HEK293 (cell line): ENCODE measurements around the gene VEGFA.
"Not testable (repeated sequence)": the region's sequence is repeated elsewhere in the genome, so short reads cannot be mapped to it uniquely, and the experiment has no call there.

Experiments used
- CTCF ChIA-PET: fragments of 350-600 bp; formaldehyde crosslinking; extraction: SDS; loops from one replicate; lab custom pipeline; 2021; ENCODE audit warnings: antibody characterized with exemption; lab: Yijun Ruan, JAX
- POLR2A ChIA-PET: fragments of 300-600 bp; formaldehyde crosslinking; extraction: SDS; loops from one replicate; lab custom pipeline; 2020; ENCODE audit warnings: antibody characterized with exemption, inconsistent platforms; lab: Yijun Ruan, JAX
- H3K27ac ChIP-seq: fragments of 200-500 bp; sonication (Bioruptor generic); 2 replicates; pipeline ENCODE4 v1.5.1; 2014; ENCODE audit warnings: low read depth, low read length, control low read depth, inconsistent platforms; ENCODE audit errors: extremely low read depth
- H3K36me3 ChIP-seq, 2 experiments: fragments of 200-500 bp in 1 of 2; sonication (Bioruptor generic) in 1 of 2; 1 replicate in 1 of 2; 2 replicates in 1 of 2; pipeline ENCODE4 v1.5.1; 2014 to 2017; ENCODE audit warnings: inconsistent platforms in 2 of 2, low read length in 2 of 2; ENCODE audit not compliant: control insufficient read depth in 2 of 2, insufficient read depth in 1 of 2
- H3K4me1 ChIP-seq: fragments of 200-500 bp; sonication (Bioruptor generic); 2 replicates; pipeline ENCODE4 v1.5.1; 2014; ENCODE audit warnings: mild to moderate bottlenecking, low read length, inconsistent platforms; ENCODE audit not compliant: control insufficient read depth, insufficient read depth
- H3K4me3 ChIP-seq: 2 replicates; pipeline ENCODE4 v1.5.1; 2011; ENCODE audit warnings: low read depth, mild to moderate bottlenecking, control low read depth, low read length, moderate library complexity
- H3K9me3 ChIP-seq: fragments of 200-500 bp; sonication (Bioruptor generic); 2 replicates; pipeline ENCODE4 v1.5.1; 2014; ENCODE audit warnings: low read depth, low read length, inconsistent platforms; ENCODE audit not compliant: control insufficient read depth, insufficient read depth
- INSM2 ChIP-seq: fragments of 450-650 bp; formaldehyde crosslinking; IDR thresholded peaks from 2 replicates; pipeline ENCODE4 v1.5.1; 2016; ENCODE audit warnings: missing biosample characterization, missing genetic modification characterization
- KLF9 ChIP-seq: fragments of 450-650 bp; formaldehyde crosslinking; IDR thresholded peaks from 2 replicates; pipeline ENCODE4 v1.5.1; 2016; ENCODE audit warnings: missing biosample characterization, missing genetic modification characterization, low read depth
- OVOL3 ChIP-seq: fragments of 450-650 bp; formaldehyde crosslinking; IDR thresholded peaks from 2 replicates; pipeline ENCODE4 v1.5.1; 2016; ENCODE audit warnings: missing biosample characterization, missing genetic modification characterization
- SP7 ChIP-seq: fragments of 450-650 bp; formaldehyde crosslinking; IDR thresholded peaks from 2 replicates; pipeline ENCODE4 v1.5.1; 2016; ENCODE audit warnings: missing biosample characterization, missing genetic modification characterization
- ZNF10 ChIP-seq: fragments of 450-650 bp; formaldehyde crosslinking; IDR thresholded peaks from 2 replicates; pipeline ENCODE4 v1.5.1; 2017; ENCODE audit warnings: missing biosample characterization, missing genetic modification characterization
- ZNF146 ChIP-seq: fragments of 450-650 bp; formaldehyde crosslinking; IDR thresholded peaks from 2 replicates; pipeline ENCODE4 v1.5.1; 2016; ENCODE audit warnings: missing biosample characterization, missing genetic modification characterization
- ZNF19 ChIP-seq: fragments of 450-650 bp; formaldehyde crosslinking; IDR thresholded peaks from 2 replicates; pipeline ENCODE4; 2016; ENCODE audit warnings: missing biosample characterization, missing genetic modification characterization, low read depth
- ZNF248 ChIP-seq: fragments of 450-650 bp; formaldehyde crosslinking; IDR thresholded peaks from 2 replicates; pipeline ENCODE4 v1.5.1; 2017; ENCODE audit warnings: missing biosample characterization, missing genetic modification characterization
- ZNF292 ChIP-seq: fragments of 450-650 bp; formaldehyde crosslinking; IDR thresholded peaks from 2 replicates; pipeline ENCODE4 v1.5.1; 2016; ENCODE audit warnings: low read depth, missing biosample characterization, missing genetic modification characterization, borderline replicate concordance
- ZNF324 ChIP-seq: fragments of 450-650 bp; formaldehyde crosslinking; IDR thresholded peaks from 2 replicates; pipeline ENCODE4 v1.5.1; 2016; ENCODE audit warnings: missing biosample characterization, missing genetic modification characterization
- ZNF350 ChIP-seq: fragments of 450-650 bp; formaldehyde crosslinking; IDR thresholded peaks from 2 replicates; pipeline ENCODE4 v1.5.0; 2017; ENCODE audit warnings: missing biosample characterization, mild to moderate bottlenecking, missing genetic modification characterization
- ZNF394 ChIP-seq: fragments of 450-650 bp; formaldehyde crosslinking; IDR thresholded peaks from 2 replicates; pipeline ENCODE4 v1.5.1; 2016; ENCODE audit warnings: missing biosample characterization, missing genetic modification characterization, mild to moderate bottlenecking, moderate library complexity, borderline replicate concordance
- ZNF501 ChIP-seq: fragments of 450-650 bp; formaldehyde crosslinking; IDR thresholded peaks from 2 replicates; pipeline ENCODE4 v1.5.1; 2016; ENCODE audit warnings: missing biosample characterization, missing genetic modification characterization
- ZNF510 ChIP-seq: fragments of 450-650 bp; formaldehyde crosslinking; IDR thresholded peaks from 2 replicates; pipeline ENCODE4 v1.5.1; 2018; ENCODE audit warnings: mild to moderate bottlenecking, missing genetic modification characterization, missing biosample characterization; ENCODE audit not compliant: insufficient replicate concordance
- ZNF548 ChIP-seq: fragments of 450-650 bp; formaldehyde crosslinking; IDR thresholded peaks from 2 replicates; pipeline ENCODE4 v1.5.1; 2016; ENCODE audit warnings: missing biosample characterization, missing genetic modification characterization
- ZNF585B ChIP-seq: fragments of 450-650 bp; formaldehyde crosslinking; IDR thresholded peaks from 2 replicates; pipeline ENCODE4 v1.5.1; 2016; ENCODE audit warnings: missing biosample characterization, missing genetic modification characterization
- ZNF768 ChIP-seq: fragments of 450-650 bp; formaldehyde crosslinking; IDR thresholded peaks from 2 replicates; pipeline ENCODE4 v1.5.1; 2018; ENCODE audit warnings: missing biosample characterization, mild to moderate bottlenecking, missing genetic modification characterization
- ZNF843 ChIP-seq: fragments of 450-650 bp; formaldehyde crosslinking; IDR thresholded peaks from 2 replicates; pipeline ENCODE4 v1.5.1; 2016; ENCODE audit warnings: missing biosample characterization, missing genetic modification characterization
- TF ChIP-seq, protein P1 (sequence below): fragments of 450-650 bp; formaldehyde crosslinking; IDR thresholded peaks from 2 replicates; pipeline ENCODE4 v1.5.1; 2016; ENCODE audit warnings: missing biosample characterization, missing genetic modification characterization
- TF ChIP-seq, protein P2 (sequence below): fragments of 450-650 bp; formaldehyde crosslinking; IDR thresholded peaks from 2 replicates; pipeline ENCODE4 v1.5.1; 2016; ENCODE audit warnings: missing biosample characterization, missing genetic modification characterization
- TF ChIP-seq, protein P3 (sequence below): fragments of 450-650 bp; formaldehyde crosslinking; conservative IDR thresholded peaks from 2 replicates; pipeline ENCODE4 v1.5.1; 2016; ENCODE audit warnings: low read depth, missing biosample characterization, missing genetic modification characterization

The VEGFA gene

DNA sequence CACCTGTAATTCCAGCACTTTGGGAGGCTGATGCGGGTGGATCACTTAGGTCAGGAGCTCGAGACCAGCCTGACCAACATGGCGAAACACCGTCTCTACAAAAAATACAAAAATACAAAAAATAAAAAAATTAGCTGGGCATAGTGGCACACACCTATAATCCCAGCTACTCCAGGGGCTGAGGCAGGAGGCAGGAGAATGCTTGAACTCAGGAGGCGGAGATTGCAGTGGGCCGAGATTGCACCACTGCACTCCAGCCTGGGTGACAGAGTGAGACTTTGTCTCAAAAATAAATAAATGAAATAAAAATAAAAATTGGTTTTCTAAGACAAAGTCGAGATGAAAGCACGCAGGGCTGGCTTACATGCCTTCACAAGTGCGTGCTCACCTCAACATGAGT is 49.0 kb downstream of the VEGFA start:
- H3K36me3 ChIP-seq, H3K4me1 ChIP-seq, H3K27ac ChIP-seq, H3K4me3 ChIP-seq, H3K9me3 ChIP-seq: not testable (repeated sequence)
- POLR2A ChIA-PET: interaction anchor here (1.1 kb wide), 1 partner anchor 49 kb away, joined by 3 read pairs; the partner anchor contains the start of gene VEGFA
- peak; percentile 53; the same call in 1 of the 2 replicates for TF ChIP-seq ZNF394 (tag by site-specific recombination)
- CTCF ChIA-PET: interaction anchor here (0.6 to 1.6 kb wide), 5 partner anchors 44 to 260 kb away, joined by 3 to 4 read pairs (median 4); no protein-coding TSS in a partner anchor

- CTCF ChIA-PET: interaction anchor here (0.6 to 1.6 kb wide), 5 partner anchors 12 to 152 kb away, joined by 3 to 4 read pairs (median 3); no protein-coding TSS in a partner anchor
- H3K4me3 ChIP-seq: no peak overlapping the region
- H3K9me3 ChIP-seq: no peaks in the 10 kb centered on the region
- no peaks in the 10 kb centered on the region for H3K36me3 ChIP-seq
- TF ChIP-seq ZNF324 (tag by site-specific recombination) (no peak), ZNF585B (tag by site-specific recombination) (no peak), ZNF19 (tag by site-specific recombination) (no peak), ZNF768 (tag by site-specific recombination) (no peak), ZNF248 (tag by site-specific recombination) (no peak), ZNF146 (no peak), KLF9 (tag by site-specific recombination) (no peak), ZNF292 (tag by site-specific recombination) (no peak), INSM2 (tag by site-specific recombination) (no peak), ZNF10 (tag by site-specific recombination) (no peak)
- TF ChIP-seq, protein P1, sequence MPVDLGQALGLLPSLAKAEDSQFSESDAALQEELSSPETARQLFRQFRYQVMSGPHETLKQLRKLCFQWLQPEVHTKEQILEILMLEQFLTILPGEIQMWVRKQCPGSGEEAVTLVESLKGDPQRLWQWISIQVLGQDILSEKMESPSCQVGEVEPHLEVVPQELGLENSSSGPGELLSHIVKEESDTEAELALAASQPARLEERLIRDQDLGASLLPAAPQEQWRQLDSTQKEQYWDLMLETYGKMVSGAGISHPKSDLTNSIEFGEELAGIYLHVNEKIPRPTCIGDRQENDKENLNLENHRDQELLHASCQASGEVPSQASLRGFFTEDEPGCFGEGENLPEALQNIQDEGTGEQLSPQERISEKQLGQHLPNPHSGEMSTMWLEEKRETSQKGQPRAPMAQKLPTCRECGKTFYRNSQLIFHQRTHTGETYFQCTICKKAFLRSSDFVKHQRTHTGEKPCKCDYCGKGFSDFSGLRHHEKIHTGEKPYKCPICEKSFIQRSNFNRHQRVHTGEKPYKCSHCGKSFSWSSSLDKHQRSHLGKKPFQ (tag by site-specific recombination): no peak
- POLR2A ChIA-PET: interaction anchor here (1.2 kb wide), 1 partner anchor 12 kb away, joined by 3 read pairs; no protein-coding TSS in a partner anchor
- H3K4me1 ChIP-seq: peaks cover 7% of the 10 kb centered on the region; the same call in 1 of the 2 replicates
- H3K27ac ChIP-seq: no peak overlapping the region
Measured at GRCh38 chr6:43819958-43820357, 49.9 kb downstream of the VEGFA start.

DNA sequence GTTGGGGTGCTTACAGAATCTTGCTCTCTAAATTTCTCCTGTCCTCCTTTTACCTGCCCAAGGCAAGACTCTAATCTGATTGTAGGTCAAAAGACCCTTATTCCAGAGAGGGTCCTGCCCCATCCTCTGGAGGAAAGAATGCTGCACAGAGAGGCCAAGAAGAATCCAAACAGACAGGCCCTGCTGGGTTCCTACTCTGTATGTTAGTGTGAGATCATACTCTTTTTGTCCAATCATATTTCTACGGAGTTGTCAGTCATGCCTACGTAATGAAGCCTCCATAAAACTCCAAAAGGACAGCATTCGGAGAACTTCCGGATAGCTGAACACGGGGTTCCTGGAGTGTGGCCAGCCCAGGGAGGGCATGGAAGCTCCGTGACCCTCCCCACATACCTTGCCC is 50.5 kb downstream of the VEGFA start:
- H3K9me3 ChIP-seq: no peaks in the 10 kb centered on the region
- no peak overlapping the region for H3K27ac ChIP-seq
- no peaks in the 10 kb centered on the region for H3K36me3 ChIP-seq
- POLR2A ChIA-PET: interaction anchor here (1.2 kb wide), 1 partner anchor 13 kb away, joined by 3 read pairs; no protein-coding TSS in a partner anchor
- H3K4me3 ChIP-seq: no peak overlapping the region
- H3K4me1 ChIP-seq: peaks cover 7% of the 10 kb centered on the region; the same call in 1 of the 2 replicates
- CTCF ChIA-PET: interaction anchor here (0.6 to 1.6 kb wide), 3 partner anchors 21 to 153 kb away, joined by 3 to 4 read pairs (median 4); no protein-coding TSS in a partner anchor
- TF ChIP-seq ZNF843 (tag by site-specific recombination) (no peak), ZNF501 (tag by site-specific recombination) (no peak), ZNF548 (tag by site-specific recombination) (no peak), OVOL3 (tag by site-specific recombination) (no peak), ZNF350 (no peak), ZNF394 (tag by site-specific recombination) (no peak), ZNF510 (tag by site-specific recombination) (no peak), SP7 (tag by site-specific recombination) (no peak)
- TF ChIP-seq, protein P2, sequence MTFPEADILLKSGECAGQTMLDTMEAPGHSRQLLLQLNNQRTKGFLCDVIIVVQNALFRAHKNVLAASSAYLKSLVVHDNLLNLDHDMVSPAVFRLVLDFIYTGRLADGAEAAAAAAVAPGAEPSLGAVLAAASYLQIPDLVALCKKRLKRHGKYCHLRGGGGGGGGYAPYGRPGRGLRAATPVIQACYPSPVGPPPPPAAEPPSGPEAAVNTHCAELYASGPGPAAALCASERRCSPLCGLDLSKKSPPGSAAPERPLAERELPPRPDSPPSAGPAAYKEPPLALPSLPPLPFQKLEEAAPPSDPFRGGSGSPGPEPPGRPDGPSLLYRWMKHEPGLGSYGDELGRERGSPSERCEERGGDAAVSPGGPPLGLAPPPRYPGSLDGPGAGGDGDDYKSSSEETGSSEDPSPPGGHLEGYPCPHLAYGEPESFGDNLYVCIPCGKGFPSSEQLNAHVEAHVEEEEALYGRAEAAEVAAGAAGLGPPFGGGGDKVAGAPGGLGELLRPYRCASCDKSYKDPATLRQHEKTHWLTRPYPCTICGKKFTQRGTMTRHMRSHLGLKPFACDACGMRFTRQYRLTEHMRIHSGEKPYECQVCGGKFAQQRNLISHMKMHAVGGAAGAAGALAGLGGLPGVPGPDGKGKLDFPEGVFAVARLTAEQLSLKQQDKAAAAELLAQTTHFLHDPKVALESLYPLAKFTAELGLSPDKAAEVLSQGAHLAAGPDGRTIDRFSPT (tag by site-specific recombination): no peak
- TF ChIP-seq, protein P3, sequence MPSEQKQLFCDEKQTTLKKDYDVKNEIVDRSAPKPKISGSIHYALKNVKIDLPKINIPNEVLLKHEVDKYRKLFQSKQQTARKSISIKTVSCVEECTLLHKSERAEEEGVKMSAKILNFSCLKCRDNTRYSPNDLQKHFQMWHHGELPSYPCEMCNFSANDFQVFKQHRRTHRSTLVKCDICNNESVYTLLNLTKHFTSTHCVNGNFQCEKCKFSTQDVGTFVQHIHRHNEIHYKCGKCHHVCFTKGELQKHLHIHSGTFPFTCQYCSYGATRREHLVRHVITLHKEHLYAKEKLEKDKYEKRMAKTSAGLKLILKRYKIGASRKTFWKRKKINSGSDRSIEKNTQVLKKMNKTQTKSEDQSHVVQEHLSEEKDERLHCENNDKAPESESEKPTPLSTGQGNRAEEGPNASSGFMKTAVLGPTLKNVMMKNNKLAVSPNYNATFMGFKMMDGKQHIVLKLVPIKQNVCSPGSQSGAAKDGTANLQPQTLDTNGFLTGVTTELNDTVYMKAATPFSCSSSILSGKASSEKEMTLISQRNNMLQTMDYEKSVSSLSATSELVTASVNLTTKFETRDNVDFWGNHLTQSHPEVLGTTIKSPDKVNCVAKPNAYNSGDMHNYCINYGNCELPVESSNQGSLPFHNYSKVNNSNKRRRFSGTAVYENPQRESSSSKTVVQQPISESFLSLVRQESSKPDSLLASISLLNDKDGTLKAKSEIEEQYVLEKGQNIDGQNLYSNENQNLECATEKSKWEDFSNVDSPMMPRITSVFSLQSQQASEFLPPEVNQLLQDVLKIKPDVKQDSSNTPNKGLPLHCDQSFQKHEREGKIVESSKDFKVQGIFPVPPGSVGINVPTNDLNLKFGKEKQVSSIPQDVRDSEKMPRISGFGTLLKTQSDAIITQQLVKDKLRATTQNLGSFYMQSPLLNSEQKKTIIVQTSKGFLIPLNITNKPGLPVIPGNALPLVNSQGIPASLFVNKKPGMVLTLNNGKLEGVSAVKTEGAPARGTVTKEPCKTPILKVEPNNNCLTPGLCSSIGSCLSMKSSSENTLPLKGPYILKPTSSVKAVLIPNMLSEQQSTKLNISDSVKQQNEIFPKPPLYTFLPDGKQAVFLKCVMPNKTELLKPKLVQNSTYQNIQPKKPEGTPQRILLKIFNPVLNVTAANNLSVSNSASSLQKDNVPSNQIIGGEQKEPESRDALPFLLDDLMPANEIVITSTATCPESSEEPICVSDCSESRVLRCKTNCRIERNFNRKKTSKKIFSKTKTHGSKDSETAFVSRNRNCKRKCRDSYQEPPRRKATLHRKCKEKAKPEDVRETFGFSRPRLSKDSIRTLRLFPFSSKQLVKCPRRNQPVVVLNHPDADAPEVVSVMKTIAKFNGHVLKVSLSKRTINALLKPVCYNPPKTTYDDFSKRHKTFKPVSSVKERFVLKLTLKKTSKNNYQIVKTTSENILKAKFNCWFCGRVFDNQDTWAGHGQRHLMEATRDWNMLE: no peak
